GM10248 (cell line): ENCODE results near the gene PCNT.
"Not testable (repeated sequence)": the region's sequence is repeated elsewhere in the genome, so short reads cannot be mapped to it uniquely, and the experiment has no call there.

Experiments used
- CTCF ChIA-PET: fragments of 300-600 bp; sonication (Branson Sonifier 250); formaldehyde crosslinking; extraction: SDS; loops from one replicate; lab custom pipeline; 2021; ENCODE audit warnings: antibody characterized with exemption; lab: Yijun Ruan, JAX
- POLR2A ChIA-PET: fragments of 350-650 bp; sonication (Branson Sonifier 250); formaldehyde crosslinking; extraction: SDS; loops from one replicate; lab custom pipeline; 2020; ENCODE audit warnings: antibody characterized with exemption; lab: Yijun Ruan, JAX
- DNase-seq: peaks from one replicate; pipeline ENCODE4 v3.0.0; 2012; ENCODE audit errors: extremely low spot score
- CTCF ChIP-seq: IDR thresholded peaks from 2 replicates; pipeline ENCODE4 v1.5.1; 2012; ENCODE audit warnings: mild to moderate bottlenecking, low read depth; ENCODE audit errors: extremely low read depth, missing control alignments, control extremely low read depth

Gene PCNT

GRCh38 chr21:46428286-46428685, 104.3 kb downstream of the PCNT start:
- no peak for TF ChIP-seq CTCF
- DNase-seq: no peak
- POLR2A ChIA-PET: no interaction called here
- CTCF ChIA-PET: interaction anchor here (0.8 to 1.6 kb wide), 2 partner anchors 12 to 275 kb away, joined by 3 to 4 read pairs; no protein-coding TSS in a partner anchor

GRCh38 chr21:46428987-46429710, 105.2 kb downstream of the PCNT start:
- no peak for DNase-seq
- TF ChIP-seq CTCF: no peak
- ChIA-PET CTCF (interaction anchor here (0.8 to 1.6 kb wide), 2 partner anchors 11 to 275 kb away, joined by 3 to 4 read pairs; no protein-coding TSS in a partner anchor), POLR2A (no interaction called here)

- no peak for TF ChIP-seq CTCF
- ChIA-PET POLR2A (no interaction called here), CTCF (no interaction called here)
- no peak for DNase-seq
These were observed 106.1 kb downstream of the PCNT start for GRCh38 chr21:46429754-46430681.

- no peak for TF ChIP-seq CTCF
- no peak for DNase-seq
- POLR2A ChIA-PET: no interaction called here
- CTCF ChIA-PET: no interaction called here
These were observed 107.5 kb downstream of the PCNT start for GRCh38 chr21:46431448-46431847.

GRCh38 chr21:46431884-46432488, 108.0 kb downstream of the PCNT start:
- TF ChIP-seq CTCF: no peak
- DNase-seq: no peak
- ChIA-PET CTCF (no interaction called here), POLR2A (no interaction called here)

- DNase-seq, CTCF ChIA-PET, POLR2A ChIA-PET: not testable (repeated sequence)
These were observed 109.2 kb downstream of the PCNT start for GRCh38 chr21:46433116-46433515.
